H1 (cell line): Measurements from ENCODE around the gene CD163. TPM values are rescaled to one million over a fixed set of nuclear protein-coding genes. Genes with fewer than 3 reads are reported as not detected.

Experiments
- CTCF ChIA-PET: fragments of 300-600 bp; sonication (Branson Sonifier 250); formaldehyde crosslinking; loops from one replicate; lab custom pipeline; 2021; ENCODE audit not compliant: partially characterized antibody; lab: Charles Lee
- POLR2A ChIA-PET: fragments of 300-600 bp; sonication (Branson Sonifier 250); formaldehyde crosslinking; loops from one replicate; lab custom pipeline; 2021; ENCODE audit warnings: inconsistent platforms; ENCODE audit not compliant: partially characterized antibody; lab: Charles Lee
- DNase-seq, 2 experiments: peaks; one replicate each; pipeline versions ENCODE4 v3.0.0 to v3.0.0-alpha.2; 2010 to 2022; ENCODE audit warnings: low spot score in 2 of 2, low read depth in 1 of 2, mixed read lengths in 1 of 2
- FAIRE-seq: peaks from 2 replicates; lab custom pipeline; 2011; peaks lifted over from hg19 to GRCh38; lab: Jason Lieb, UNC
- H2AFZ ChIP-seq: 2 replicates; pipeline ENCODE4 v1.8.1; 2012; ENCODE audit warnings: low read length, inconsistent platforms
- H2AK5ac ChIP-seq: 2 replicates; pipeline ENCODE4 v1.6.1; 2013; ENCODE audit warnings: low read depth, low read length
- H2BK120ac ChIP-seq: replicated peaks from 2 replicates; pipeline ENCODE3; 2013; ENCODE audit warnings: low read depth, low read length, inconsistent platforms
- H2BK12ac ChIP-seq: 2 replicates; pipeline ENCODE4 v1.6.1; 2013; ENCODE audit warnings: low read depth, low read length
- H2BK15ac ChIP-seq: 2 replicates; pipeline ENCODE4 v1.6.1; 2013; ENCODE audit warnings: low read length
- H2BK20ac ChIP-seq: 2 replicates; pipeline ENCODE4 v1.6.1; 2013; ENCODE audit warnings: low read length
- H2BK5ac ChIP-seq: 2 replicates; pipeline ENCODE4 v1.6.1; 2013; ENCODE audit warnings: low read depth, low read length
- H3K14ac ChIP-seq: 2 replicates; pipeline ENCODE4 v1.6.1; 2013; ENCODE audit warnings: inconsistent platforms; ENCODE audit not compliant: insufficient read length
- H3K18ac ChIP-seq: 2 replicates; pipeline ENCODE4 v1.6.1; 2013; ENCODE audit warnings: low read length; ENCODE audit errors: extremely low read depth
- H3K23ac ChIP-seq: 2 replicates; pipeline ENCODE4 v1.6.1; 2013; ENCODE audit warnings: inconsistent platforms; ENCODE audit not compliant: insufficient read length
- H3K23me2 ChIP-seq: 2 replicates; pipeline ENCODE4 v1.6.1; 2013; ENCODE audit warnings: low read depth, low read length
- H3K27ac ChIP-seq: 2 replicates; pipeline ENCODE4 v1.6.1; 2011; ENCODE audit warnings: low read depth, low read length, inconsistent platforms
- H3K27me3 ChIP-seq, 4 experiments: replicated peaks in 1 of 4; 1 replicate in 1 of 4; 2 replicates in 3 of 4; pipeline versions ENCODE4 v1.6.1 to v1.8.1; 2011 to 2013; ENCODE audit warnings: low read length in 3 of 4, mild to moderate bottlenecking in 3 of 4, inconsistent platforms in 2 of 4, mixed read lengths in 2 of 4, moderate library complexity in 1 of 4; ENCODE audit not compliant: control insufficient read depth in 3 of 4, insufficient read depth in 3 of 4; ENCODE audit errors: extremely low read depth in 1 of 4
- H3K36me3 ChIP-seq, 4 experiments: 2 replicates each; pipeline versions ENCODE4 v1.6.1 to v1.8.1; 2011 to 2013; ENCODE audit warnings: mild to moderate bottlenecking in 4 of 4, low read length in 3 of 4, moderate library complexity in 2 of 4, control low read depth in 1 of 4, inconsistent platforms in 1 of 4; ENCODE audit not compliant: insufficient read depth in 4 of 4, control insufficient read depth in 2 of 4
- H3K4ac ChIP-seq: replicated peaks from 2 replicates; pipeline ENCODE3; 2013; ENCODE audit warnings: low read length, low read depth, mixed read lengths, inconsistent platforms; ENCODE audit not compliant: insufficient read length
- H3K4me1 ChIP-seq, 4 experiments: replicated peaks in 1 of 4; 1 replicate in 1 of 4; 2 replicates in 3 of 4; pipeline versions ENCODE4 v1.6.1 to v1.8.1; 2011 to 2013; ENCODE audit warnings: low read length in 3 of 4, inconsistent platforms in 2 of 4, mixed read lengths in 1 of 4; ENCODE audit not compliant: insufficient read depth in 4 of 4, control insufficient read depth in 3 of 4
- H3K4me2 ChIP-seq, 2 experiments: 2 replicates each; pipeline versions ENCODE4 v1.6.1 to v1.8.1; 2011 to 2013; ENCODE audit warnings: low read depth in 2 of 2, low read length in 2 of 2, control low read depth in 1 of 2, inconsistent platforms in 1 of 2, mild to moderate bottlenecking in 1 of 2; ENCODE audit not compliant: insufficient read depth in 1 of 2
- H3K4me3 ChIP-seq, 4 experiments: fragments of 200-600, 300-600 bp in 1 of 4; sonication (generic), shearing (Covaris generic), sonication (Bioruptor Twin) in 1 of 4; 2 replicates each; pipeline versions ENCODE4 v1.5.1 to v1.8.1; 2011 to 2016; ENCODE audit warnings: low read length in 4 of 4, low read depth in 3 of 4, control low read depth in 2 of 4, inconsistent platforms in 2 of 4, mild to moderate bottlenecking in 2 of 4, mixed read lengths in 1 of 4, moderate library complexity in 1 of 4; ENCODE audit not compliant: insufficient read depth in 2 of 4; ENCODE audit errors: extremely low read depth in 1 of 4
- H3K56ac ChIP-seq: replicated peaks from 2 replicates; pipeline ENCODE3; 2013; ENCODE audit warnings: low read depth, mild to moderate bottlenecking, mixed read lengths, low read length, inconsistent platforms; ENCODE audit not compliant: insufficient read length
- H3K79me1 ChIP-seq: 2 replicates; pipeline ENCODE4 v1.6.1; 2013; ENCODE audit warnings: low read depth, low read length, control low read depth
- H3K79me2 ChIP-seq, 2 experiments: 2 replicates each; pipeline versions ENCODE4 v1.6.1 to v1.8.1; 2012 to 2013; ENCODE audit warnings: low read length in 2 of 2, mild to moderate bottlenecking in 2 of 2, inconsistent platforms in 1 of 2; ENCODE audit not compliant: insufficient read depth in 2 of 2, control insufficient read depth in 1 of 2
- H3K9ac ChIP-seq, 4 experiments: replicated peaks in 1 of 4; 1 replicate in 1 of 4; 2 replicates in 3 of 4; pipeline versions ENCODE4 v1.6.1 to v1.8.1; 2011 to 2013; ENCODE audit warnings: low read depth in 3 of 4, low read length in 3 of 4, control low read depth in 2 of 4, mild to moderate bottlenecking in 2 of 4, moderate library complexity in 2 of 4, inconsistent platforms in 1 of 4; ENCODE audit errors: extremely low read depth in 1 of 4
- H3K9me3 ChIP-seq, 2 experiments: 2 replicates each; pipeline versions ENCODE4 v1.6.1 to v1.8.1; 2012 to 2013; ENCODE audit warnings: mild to moderate bottlenecking in 2 of 2, moderate library complexity in 2 of 2, control low read depth in 1 of 2, inconsistent platforms in 1 of 2, low read depth in 1 of 2, low read length in 1 of 2, mixed read lengths in 1 of 2; ENCODE audit not compliant: insufficient read depth in 2 of 2
- H4K20me1 ChIP-seq, 2 experiments: replicated peaks in 1 of 2; 2 replicates each; pipeline versions ENCODE3 to v1.8.1; 2011 to 2013; ENCODE audit warnings: inconsistent platforms in 2 of 2, low read length in 2 of 2, mild to moderate bottlenecking in 1 of 2; ENCODE audit not compliant: insufficient read depth in 2 of 2, control insufficient read depth in 1 of 2
- H4K5ac ChIP-seq: 2 replicates; pipeline ENCODE4 v1.6.1; 2013; ENCODE audit warnings: low read length, low read depth, mixed read lengths, inconsistent platforms; ENCODE audit not compliant: insufficient read length
- H4K8ac ChIP-seq: 2 replicates; pipeline ENCODE4 v1.8.0; 2013; ENCODE audit warnings: mild to moderate bottlenecking, moderate library complexity, low read length, inconsistent platforms; ENCODE audit not compliant: insufficient read depth; ENCODE audit errors: extremely low read depth
- H4K91ac ChIP-seq: replicated peaks from 2 replicates; pipeline ENCODE3; 2013; ENCODE audit warnings: low read length, mixed read lengths, inconsistent platforms; ENCODE audit not compliant: insufficient read length
- FOSL1 ChIP-seq: IDR thresholded peaks from 2 replicates; pipeline ENCODE4 v1.6.1; 2011; ENCODE audit warnings: mild to moderate bottlenecking, low read depth, low read length, moderate library complexity; ENCODE audit not compliant: insufficient read depth
- GABPA ChIP-seq: IDR thresholded peaks from 2 replicates; pipeline ENCODE4 v1.6.1; 2011; ENCODE audit warnings: mild to moderate bottlenecking, low read length, moderate library complexity, borderline replicate concordance; ENCODE audit not compliant: insufficient read depth
- KDM1A ChIP-seq: fragments of 200-600, 300-600 bp; sonication (generic); IDR thresholded peaks from 2 replicates; pipeline ENCODE4 v1.7.1; 2016; ENCODE audit warnings: mild to moderate bottlenecking, low read length, borderline replicate concordance
- POU5F1 ChIP-seq: IDR thresholded peaks from 2 replicates; pipeline ENCODE4 v1.6.1; 2011; ENCODE audit warnings: low read depth, mild to moderate bottlenecking, low read length, moderate library complexity
- RFX5 ChIP-seq: IDR thresholded peaks from 2 replicates; pipeline ENCODE4 v1.6.1; 2011; ENCODE audit warnings: low read depth, low read length, improper control_type of control experiment, borderline replicate concordance
- SAP30 ChIP-seq: fragments of 300-600 bp; sonication (generic); IDR thresholded peaks from 2 replicates; pipeline ENCODE4 v1.7.1; 2012; ENCODE audit warnings: low read length, moderate library complexity, mild to moderate bottlenecking, inconsistent platforms; ENCODE audit not compliant: insufficient read depth, insufficient replicate concordance
- SIX5 ChIP-seq: IDR thresholded peaks from 2 replicates; pipeline ENCODE4 v1.6.1; 2011; ENCODE audit warnings: mild to moderate bottlenecking, low read depth, low read length
- SRF ChIP-seq: IDR thresholded peaks from 2 replicates; pipeline ENCODE4 v1.6.1; 2011; ENCODE audit warnings: mild to moderate bottlenecking, low read depth, low read length, moderate library complexity
- SUZ12 ChIP-seq: fragments of 200-600 bp; sonication (generic); IDR thresholded peaks from 2 replicates; pipeline ENCODE4 v1.6.1; 2012; ENCODE audit warnings: mild to moderate bottlenecking, inconsistent platforms, low read length, moderate library complexity, mixed read lengths
- TAF7 ChIP-seq: optimal IDR thresholded peaks from 2 replicates; pipeline ENCODE3; 2011; ENCODE audit warnings: low read depth, mild to moderate bottlenecking, inconsistent platforms, low read length, moderate library complexity, borderline replicate concordance
- USF2 ChIP-seq: IDR thresholded peaks from 2 replicates; pipeline ENCODE4 v1.6.1; 2011; ENCODE audit warnings: low read length, improper control_type of control experiment
- YY1 ChIP-seq: IDR thresholded peaks from 2 replicates; pipeline ENCODE4 v1.6.1; 2011; ENCODE audit warnings: low read depth, mild to moderate bottlenecking, low read length
- ZNF274 ChIP-seq: IDR thresholded peaks from 2 replicates; pipeline ENCODE4 v1.7.0; 2012; ENCODE audit warnings: low read length, borderline replicate concordance; ENCODE audit errors: extremely low read depth
- WGBS, 2 experiments: shearing (Covaris generic) in 1 of 2; methylation state at CpG; one replicate each; pipeline versions ENCODE4 v1.1.6 to v1.1.7; 2013 to 2015; ENCODE audit warnings: low lambda C conversion rate in 2 of 2, mixed read lengths in 2 of 2, inconsistent platforms in 1 of 2, low coverage in 1 of 2, missing lambda C conversion rate in 1 of 2; ENCODE audit not compliant: insufficient replicate concordance in 2 of 2, insufficient coverage in 1 of 2, insufficient read length in 1 of 2; ENCODE audit errors: extremely low coverage in 1 of 2, missing lambda C conversion rate in 1 of 2; 5-methylcytosine and 5-hydroxymethylcytosine counted together
- polyA plus RNA-seq, 7 experiments: library from polyadenylated mRNA; depleted of rRNA in 3 of 7; stranded (reverse) in 5 of 7; unstranded in 2 of 7; fragments of >200 nt in 5 of 7; fragments of 200-250 nt in 2 of 7; gene quantifications; 1 replicate in 5 of 7; 2 replicates in 1 of 7; 4 replicates in 1 of 7; pipeline versions ENCODE4 v1.2.1 to v1.2.3, GENCODE V29; 2011 to 2013; ENCODE audit warnings: missing spikeins in 2 of 7, mixed read lengths in 2 of 7
- total RNA-seq: library from RNA; stranded (reverse); fragmentation: NEBNext Ultra II Directional; extraction: Animal tissue kit (Norgen Biotek cat#: 25700); gene quantifications from 2 replicates; pipeline ENCODE4 v1.2.1, GENCODE V29; 2021

The CD163 gene
- total and polyA plus RNA-seq, 2 of the 8 experiments (the other 6 are each of a cell fraction or from before 2014, with no cell fraction given), result 0.02 TPM; not detected in 1

GRCh38 chr12:7496451-7496850 lies 7.1 kb downstream of the CD163 start:
- TF ChIP-seq SAP30 (no peak), POU5F1 (no peak), FOSL1 (no peak), YY1 (no peak), SRF (no peak), SIX5 (no peak), RFX5 (no peak), TAF7 (no peak), GABPA (no peak), ZNF274 (no peak), USF2 (no peak), KDM1A (no peak), SUZ12 (no peak)
- H3K79me1 ChIP-seq, result no peaks in the 10 kb centered on the region
- H3K4me2 ChIP-seq, result no peak overlapping the region
- no peak overlapping the region for H2BK12ac ChIP-seq
- ChIA-PET POLR2A (no interaction called here), CTCF (no interaction called here)
- no peaks in the 10 kb centered on the region for H4K20me1 ChIP-seq
- H3K14ac ChIP-seq, result no peak overlapping the region
- no peaks in the 10 kb centered on the region for H3K23me2 ChIP-seq
- no peaks in the 10 kb centered on the region for H3K27me3 ChIP-seq
- peaks cover 0 to 5% (median 0%) of the 10 kb centered on the region in 4 experiments; a peak in 1 of 7 replicates for H3K4me1 ChIP-seq
- H2BK5ac ChIP-seq, result no peak overlapping the region
- H2AFZ ChIP-seq, result peak overlapping the region; percentile 17; the same call in 1 of the 2 replicates
- H4K8ac ChIP-seq, result no peak overlapping the region
- no peaks in the 10 kb centered on the region for H3K79me2 ChIP-seq
- no peak overlapping the region for H2BK15ac ChIP-seq
- no peaks in the 10 kb centered on the region for H3K9me3 ChIP-seq
- H3K4ac ChIP-seq, result no peak overlapping the region
- H3K23ac ChIP-seq, result no peak overlapping the region
- H2BK20ac ChIP-seq, result no peak overlapping the region
- H4K5ac ChIP-seq, result no peak overlapping the region
- no peak overlapping the region for H2BK120ac ChIP-seq
- no peaks in the 10 kb centered on the region for H3K36me3 ChIP-seq
- H3K56ac ChIP-seq, result no peak overlapping the region
- H3K18ac ChIP-seq, result no peak overlapping the region
- no peak for FAIRE-seq
- H3K9ac ChIP-seq, result no peak overlapping the region
- no peak overlapping the region for H2AK5ac ChIP-seq
- 83% methylated on average over 4 of the region's 4 CpGs; no CpG with 5 or more reads in 1 of the 2 experiments for WGBS, 2 experiments
- H3K4me3 ChIP-seq, result no peak overlapping the region
- no peak overlapping the region for H3K27ac ChIP-seq
- no peak for DNase-seq
- no peak overlapping the region for H4K91ac ChIP-seq
